ENCODE measurements around the gene PLEKHJ1.

PLEKHJ1 gene

DNA sequence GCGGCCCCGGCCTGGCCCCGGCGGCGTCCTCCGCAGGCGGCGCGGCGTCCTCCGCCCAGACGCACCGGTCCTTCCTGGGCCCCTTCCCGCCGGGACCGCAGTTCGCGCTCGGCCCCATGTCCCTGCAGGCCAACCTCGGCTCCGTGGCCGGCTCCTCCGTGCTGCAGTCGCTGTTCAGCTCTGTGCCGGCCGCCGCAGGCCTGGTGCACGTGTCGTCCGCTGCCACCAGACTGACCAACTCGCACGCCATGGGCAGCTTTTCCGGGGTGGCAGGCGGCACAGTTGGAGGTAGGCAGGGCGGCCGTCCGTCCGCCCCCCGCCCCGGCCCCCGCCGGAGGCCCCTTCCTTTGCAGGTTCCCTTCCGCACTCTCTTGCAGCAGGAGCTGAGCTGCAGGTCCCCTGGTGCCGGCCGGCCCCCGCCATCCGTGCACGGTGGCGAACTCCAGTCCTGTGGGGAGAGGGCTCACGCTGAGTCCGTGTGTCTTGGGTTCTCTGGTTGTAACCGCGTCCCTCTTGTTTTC, 9.2 kb downstream of the PLEKHJ1 start:
- no peak for FAIRE-seq
- DNase-seq (ENCODE audit: extremely low spot score, insufficient read length, low read depth), result no peak

DNA sequence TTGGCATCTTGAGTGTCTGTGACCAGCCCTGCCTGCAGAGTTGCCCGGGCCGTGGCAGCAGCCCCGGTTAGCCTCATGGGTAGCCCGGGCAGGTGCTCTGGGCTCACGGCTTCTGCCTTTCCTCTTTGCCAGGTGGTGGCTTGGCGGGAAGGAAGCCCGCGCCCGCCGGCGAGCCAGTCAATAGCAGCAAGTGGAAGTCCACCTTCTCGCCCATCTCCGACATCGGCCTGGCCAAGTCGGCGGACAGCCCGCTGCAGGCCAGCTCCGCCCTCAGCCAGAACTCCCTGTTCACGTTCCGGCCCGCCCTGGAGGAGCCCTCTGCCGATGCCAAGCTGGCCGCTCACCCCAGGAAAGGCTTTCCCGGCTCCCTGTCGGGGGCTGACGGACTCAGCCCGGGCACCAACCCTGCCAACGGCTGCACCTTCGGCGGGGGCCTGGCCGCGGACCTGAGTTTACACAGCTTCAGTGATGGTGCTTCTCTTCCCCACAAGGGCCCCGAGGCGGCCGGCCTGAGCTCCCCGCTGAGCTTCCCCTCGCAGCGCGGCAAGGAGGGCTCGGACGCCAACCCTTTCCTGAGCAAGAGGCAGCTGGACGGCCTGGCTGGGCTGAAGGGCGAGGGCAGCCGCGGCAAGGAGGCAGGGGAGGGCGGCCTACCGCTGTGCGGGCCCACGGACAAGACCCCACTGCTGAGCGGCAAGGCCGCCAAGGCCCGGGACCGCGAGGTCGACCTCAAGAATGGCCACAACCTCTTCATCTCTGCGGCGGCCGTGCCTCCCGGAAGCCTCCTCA, 9.9 kb downstream of the PLEKHJ1 start:
- FAIRE-seq (no peak), DNase-seq (ENCODE audit: extremely low spot score, insufficient read length, low read depth) (no peak)

- FAIRE-seq (no peak), DNase-seq (ENCODE audit: extremely low spot score, insufficient read length, low read depth) (no peak)
Observed at GRCh38 chr19:2225415-2226050, 10.6 kb downstream of the PLEKHJ1 start.

- DNase-seq (ENCODE audit: extremely low spot score, insufficient read length, low read depth), result no peak
- no peak for FAIRE-seq
Observed at GRCh38 chr19:2224754-2225349, 11.3 kb downstream of the PLEKHJ1 start.

DNA sequence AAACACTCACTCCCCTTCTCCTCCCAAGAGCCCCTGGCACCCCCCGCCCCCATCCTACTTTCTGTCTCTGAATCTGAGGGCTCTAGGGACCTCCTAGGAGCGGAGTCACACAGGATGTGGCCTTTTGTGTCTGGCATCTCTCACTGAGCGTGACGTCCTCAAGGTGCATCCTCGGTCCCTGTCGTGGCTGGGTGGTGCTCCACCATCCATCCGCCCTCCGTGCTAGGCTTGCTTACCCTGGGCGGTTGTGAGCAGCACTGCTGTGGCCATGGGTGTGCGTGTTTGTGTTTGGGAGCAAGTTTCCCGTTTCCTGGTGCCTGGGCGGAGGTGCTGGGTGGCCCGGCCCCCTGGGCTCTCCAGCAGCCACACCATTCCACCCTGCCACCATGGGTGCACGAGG, 12.2 kb downstream of the PLEKHJ1 start:
- DNase-seq (ENCODE audit: extremely low spot score, insufficient read length, low read depth) (no peak), FAIRE-seq (peak; percentile 82)

GRCh38 chr19:2223391-2223790, 12.7 kb downstream of the PLEKHJ1 start:
- FAIRE-seq, result no peak
- no peak for DNase-seq (ENCODE audit: extremely low spot score, insufficient read length, low read depth)

DNA sequence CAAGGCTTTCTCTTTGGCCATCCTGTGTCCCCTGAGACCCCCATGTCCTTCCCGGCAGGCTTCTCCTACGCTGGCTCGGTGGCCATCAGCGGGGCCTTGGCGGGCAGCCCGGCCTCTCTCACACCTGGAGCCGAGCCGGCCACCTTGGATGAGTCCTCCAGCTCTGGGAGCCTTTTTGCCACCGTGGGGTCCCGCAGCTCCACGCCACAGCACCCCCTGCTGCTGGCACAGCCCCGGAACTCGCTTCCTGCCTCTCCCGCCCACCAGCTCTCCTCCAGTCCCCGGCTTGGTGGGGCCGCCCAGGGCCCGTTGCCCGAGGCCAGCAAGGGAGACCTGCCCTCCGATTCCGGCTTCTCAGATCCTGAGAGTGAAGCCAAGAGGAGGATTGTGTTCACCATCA, 14.2 kb downstream of the PLEKHJ1 start:
- no peak for DNase-seq (ENCODE audit: extremely low spot score, insufficient read length, low read depth)
- FAIRE-seq, result no peak

GRCh38 chr19:2221250-2221831, 14.8 kb downstream of the PLEKHJ1 start:
- DNase-seq (ENCODE audit: extremely low spot score, insufficient read length, low read depth) (no peak), FAIRE-seq (no peak)

DNA sequence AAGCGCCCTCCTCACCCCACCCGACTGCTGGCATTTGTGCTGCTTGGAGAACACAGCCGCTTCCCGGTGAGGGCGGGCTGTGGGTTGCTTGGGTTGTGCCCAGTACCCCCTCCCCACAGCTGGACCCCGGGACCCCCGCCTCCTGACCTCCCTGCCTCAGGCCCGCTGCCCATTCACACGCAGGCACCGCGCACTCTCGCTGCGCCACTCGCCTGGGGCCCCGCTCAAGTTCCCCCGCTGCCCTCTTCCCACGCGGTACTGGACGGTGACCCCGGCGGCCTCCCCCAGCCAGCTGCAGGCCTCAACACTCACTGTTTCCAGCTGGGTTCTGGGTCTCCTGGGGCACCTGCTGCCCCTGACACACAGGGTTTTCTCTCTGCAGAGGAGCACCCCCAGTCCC, 16.4 kb downstream of the PLEKHJ1 start:
- FAIRE-seq, result no peak
- DNase-seq (ENCODE audit: extremely low spot score, insufficient read length, low read depth), result no peak

GRCh38 chr19:2217591-2217990, 18.5 kb downstream of the PLEKHJ1 start:
- no peak for FAIRE-seq
- DNase-seq (ENCODE audit: extremely low spot score, insufficient read length, low read depth), result no peak

GRCh38 chr19:2216361-2217225, 19.5 kb downstream of the PLEKHJ1 start:
- no peak for DNase-seq (ENCODE audit: extremely low spot score, insufficient read length, low read depth)

GRCh38 chr19:2215281-2215751, 20.8 kb downstream of the PLEKHJ1 start:
- FAIRE-seq (peak; percentile 73), DNase-seq (ENCODE audit: extremely low spot score, insufficient read length, low read depth) (no peak)

More at GRCh38 chr19:2216361-2217225, 19.5 kb downstream of the PLEKHJ1 start:
- FAIRE-seq, result no peak

DNA sequence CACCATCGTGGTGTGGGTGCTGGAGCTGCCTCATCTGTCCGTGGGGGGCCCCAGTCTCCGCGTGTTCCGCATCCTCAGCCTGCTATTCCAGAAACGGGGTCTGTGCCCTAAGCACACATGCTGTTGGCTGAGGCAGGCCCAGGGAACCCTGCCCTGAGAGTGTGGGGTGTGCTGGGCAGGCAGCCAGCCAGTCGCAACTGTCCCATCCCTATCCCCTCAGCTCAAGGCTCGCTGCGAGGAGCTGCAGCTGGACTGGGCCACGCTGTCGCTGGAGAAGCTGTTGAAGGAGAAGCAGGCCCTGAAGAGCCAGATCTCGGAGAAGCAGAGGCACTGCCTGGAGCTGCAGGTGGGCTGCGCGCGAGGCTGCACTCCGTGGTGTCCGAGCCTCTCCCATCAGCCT, 21.9 kb downstream of the PLEKHJ1 start:
- FAIRE-seq, result no peak
- DNase-seq (ENCODE audit: extremely low spot score, insufficient read length, low read depth), result no peak

DNA sequence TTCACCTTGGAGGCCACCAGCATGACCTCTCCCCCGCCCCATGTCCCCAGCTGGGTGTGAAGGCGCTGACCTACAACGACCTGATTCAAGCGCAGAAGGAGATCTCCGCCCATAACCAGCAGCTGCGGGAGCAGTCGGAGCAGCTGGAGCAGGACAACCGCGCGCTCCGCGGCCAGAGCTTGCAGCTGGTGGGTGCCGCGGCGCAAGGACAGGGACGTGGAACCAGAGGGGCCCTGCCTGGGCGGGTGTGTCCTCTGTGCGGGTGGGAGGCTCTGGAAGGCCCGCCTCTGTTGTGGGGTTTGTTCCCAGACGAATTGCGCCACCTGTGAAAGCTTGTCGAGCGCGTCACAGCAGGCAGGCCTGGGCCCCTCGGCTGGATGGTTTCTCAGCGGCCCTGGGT, 22.3 kb downstream of the PLEKHJ1 start:
- no peak for FAIRE-seq

GRCh38 chr19:2212861-2213711, 23.0 kb downstream of the PLEKHJ1 start:
- no peak for DNase-seq (ENCODE audit: extremely low spot score, insufficient read length, low read depth)
- no peak for FAIRE-seq

More for the DNA sequence above, 22.3 kb downstream of the PLEKHJ1 start:
- DNase-seq (ENCODE audit: extremely low spot score, insufficient read length, low read depth), result no peak

DNA sequence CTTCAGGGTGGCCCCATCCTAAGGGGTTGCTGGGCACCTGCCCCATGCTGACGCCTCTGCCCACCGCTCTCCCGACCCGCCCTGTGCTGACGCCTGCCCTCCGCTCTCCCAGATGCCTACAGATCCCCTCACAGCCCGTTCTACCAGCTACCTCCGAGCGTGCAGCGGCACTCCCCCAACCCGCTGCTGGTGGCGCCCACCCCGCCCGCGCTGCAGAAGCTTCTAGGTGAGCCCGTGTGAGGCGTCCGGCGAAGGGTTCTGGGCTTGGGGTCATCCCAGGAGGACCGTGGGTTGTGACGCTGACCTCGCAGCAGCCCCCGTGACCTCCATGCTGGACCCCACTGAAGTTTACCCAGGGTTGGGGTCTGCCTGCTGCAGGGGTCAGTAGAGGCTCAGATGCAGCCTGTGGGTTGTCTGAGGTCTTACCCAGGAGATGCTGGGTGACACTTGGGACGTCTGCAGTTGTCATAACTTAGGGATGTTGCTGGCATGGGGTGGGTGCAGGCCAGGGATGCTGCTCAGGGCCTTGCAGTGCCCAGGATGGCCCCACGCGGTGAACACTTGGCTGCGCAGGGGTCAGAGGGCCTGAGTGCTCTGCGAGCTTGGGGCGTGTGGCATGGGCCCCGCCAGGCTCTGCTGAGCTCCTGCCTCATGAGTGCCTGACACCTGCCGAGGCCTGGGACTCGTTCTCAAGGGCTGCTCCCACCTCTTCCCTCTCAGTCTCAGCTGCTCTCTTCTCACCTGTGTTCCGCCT, 25.0 kb downstream of the PLEKHJ1 start:
- DNase-seq (ENCODE audit: extremely low spot score, insufficient read length, low read depth) (no peak), FAIRE-seq (no peak)

GRCh38 chr19:2210206-2210605, 25.9 kb downstream of the PLEKHJ1 start:
- FAIRE-seq, result no peak
- no peak for DNase-seq (ENCODE audit: extremely low spot score, insufficient read length, low read depth)

DNA sequence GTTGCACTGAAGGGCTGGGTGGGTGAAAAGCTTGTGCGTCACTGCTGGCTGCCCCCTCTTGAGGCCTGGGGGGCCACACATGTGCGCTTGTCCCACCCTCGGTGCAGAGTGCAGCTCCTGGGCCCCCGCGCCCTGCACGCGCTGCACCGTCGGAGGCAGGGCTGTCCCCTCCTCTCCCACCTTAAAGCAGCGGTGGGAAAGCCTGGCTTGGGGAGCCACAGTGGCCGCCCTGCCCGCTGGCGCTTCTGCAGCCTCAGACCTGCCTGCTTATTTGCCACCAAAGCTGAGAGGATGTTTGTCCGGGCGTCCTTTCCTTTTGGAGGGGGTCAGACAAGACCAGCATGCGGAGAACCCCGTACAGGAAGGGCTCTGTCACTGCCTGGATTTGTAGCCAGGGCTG, 26.7 kb downstream of the PLEKHJ1 start:
- FAIRE-seq (no peak), DNase-seq (ENCODE audit: extremely low spot score, insufficient read length, low read depth) (no peak)

All from GM18507 (cell line).